Mucosa of descending colon (tissue), 3 donors: ENCODE measurements around the gene CLCNKA. TPM values are rescaled to one million over a fixed set of nuclear protein-coding genes. Genes with fewer than 3 reads are reported as not detected.
"Not testable (repeated sequence)": the region's sequence is repeated elsewhere in the genome, so short reads cannot be mapped to it uniquely, and the experiment has no call there.

Experiments
- ATAC-seq: fragments of 200-7000 bp; cut with Tn5 transposase; one replicate; pipeline ENCODE4 v1.9.1; 2020; ENCODE audit warnings: mild to moderate bottlenecking, moderate library complexity
- DNase-seq, 3 donors: peaks; one replicate each; pipeline ENCODE4 v3.0.0-alpha.2; 2020
- H3K36me3 ChIP-seq: fragments of 200-600 bp; one replicate; pipeline ENCODE4 v1.8.0; 2021; ENCODE audit warnings: low read depth, mild to moderate bottlenecking
- H3K4me1 ChIP-seq: fragments of 200-600 bp; one replicate; pipeline ENCODE4 v1.8.0; 2021; ENCODE audit warnings: low read depth, mild to moderate bottlenecking
- H3K4me3 ChIP-seq: fragments of 200-600 bp; one replicate; pipeline ENCODE4 v1.8.0; 2021; ENCODE audit warnings: mild to moderate bottlenecking
- H3K9me3 ChIP-seq: fragments of 200-600 bp; one replicate; pipeline ENCODE4 v1.8.0; 2021; ENCODE audit warnings: mild to moderate bottlenecking
- intact Hi-C, 2 donors: fragments of 100-400 bp; cut with DNase I in 1 of 2; cut with micrococcal nuclease in 1 of 2; formaldehyde crosslinking; loops; one replicate each; pipeline versions ENCODE4 v1.11.0 to v1.11.1; 2022; cut with DNase I, micrococcal nuclease
- total RNA-seq, 3 donors: library from RNA; stranded (reverse); fragmentation: NEBNext Ultra II Directional in 2 of 3; extraction: Animal tissue kit (Norgen Biotek cat#: 25700) in 2 of 3; gene quantifications; one replicate each; pipeline versions ENCODE4 v1.2.1 to v1.2.4, GENCODE V29; 2021 to 2023
- TF ChIP-seq, protein P1 (sequence below): fragments of 200-600 bp; IDR thresholded peaks from one replicate; pipeline ENCODE4 v1.8.0; 2022; ENCODE audit warnings: antibody characterized with exemption, mild to moderate bottlenecking
- donor health status: DM: no; HTN: no; CAD: no; lungs with moderate emphysema.
- donor health status: DM: no; HTN: no; CAD: no.
- donor health status: DM: no; HTN: yes; CAD: no.

Gene CLCNKA
- total RNA-seq, 3 donors from 2014 or later: 1.3 to 3.4 TPM; not detected in 1

DNA sequence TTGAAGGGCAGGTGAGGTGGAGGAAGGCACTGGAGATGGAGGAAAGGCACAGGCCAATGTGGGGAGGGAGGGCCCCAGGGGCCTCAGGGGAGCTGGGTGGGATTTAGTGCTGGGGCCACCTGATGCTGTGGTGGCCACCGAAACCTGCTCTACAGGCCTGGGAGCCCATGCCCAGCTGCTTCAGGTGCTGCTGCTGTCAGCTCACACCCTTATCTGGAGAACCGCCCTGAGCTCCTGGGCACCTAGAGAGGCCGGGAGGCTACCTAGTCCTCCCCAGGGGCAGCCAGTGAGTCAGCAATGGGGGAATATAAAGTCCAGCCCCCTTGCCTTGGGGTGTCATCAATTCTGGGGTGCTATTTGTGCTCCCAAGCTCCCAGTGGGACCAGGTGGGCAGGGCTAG is 39.4 kb downstream of the CLCNKA start:
- no peak for ATAC-seq
- Histone ChIP-seq H3K4me1 (no peaks in the 10 kb centered on the region), H3K9me3 (no peaks in the 10 kb centered on the region), H3K4me3 (no peak overlapping the region), H3K36me3 (no peaks in the 10 kb centered on the region)
- DNase-seq: no peak
- TF ChIP-seq, protein P1, sequence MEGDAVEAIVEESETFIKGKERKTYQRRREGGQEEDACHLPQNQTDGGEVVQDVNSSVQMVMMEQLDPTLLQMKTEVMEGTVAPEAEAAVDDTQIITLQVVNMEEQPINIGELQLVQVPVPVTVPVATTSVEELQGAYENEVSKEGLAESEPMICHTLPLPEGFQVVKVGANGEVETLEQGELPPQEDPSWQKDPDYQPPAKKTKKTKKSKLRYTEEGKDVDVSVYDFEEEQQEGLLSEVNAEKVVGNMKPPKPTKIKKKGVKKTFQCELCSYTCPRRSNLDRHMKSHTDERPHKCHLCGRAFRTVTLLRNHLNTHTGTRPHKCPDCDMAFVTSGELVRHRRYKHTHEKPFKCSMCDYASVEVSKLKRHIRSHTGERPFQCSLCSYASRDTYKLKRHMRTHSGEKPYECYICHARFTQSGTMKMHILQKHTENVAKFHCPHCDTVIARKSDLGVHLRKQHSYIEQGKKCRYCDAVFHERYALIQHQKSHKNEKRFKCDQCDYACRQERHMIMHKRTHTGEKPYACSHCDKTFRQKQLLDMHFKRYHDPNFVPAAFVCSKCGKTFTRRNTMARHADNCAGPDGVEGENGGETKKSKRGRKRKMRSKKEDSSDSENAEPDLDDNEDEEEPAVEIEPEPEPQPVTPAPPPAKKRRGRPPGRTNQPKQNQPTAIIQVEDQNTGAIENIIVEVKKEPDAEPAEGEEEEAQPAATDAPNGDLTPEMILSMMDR: no peak
- intact Hi-C loops: no loop called here

DNA sequence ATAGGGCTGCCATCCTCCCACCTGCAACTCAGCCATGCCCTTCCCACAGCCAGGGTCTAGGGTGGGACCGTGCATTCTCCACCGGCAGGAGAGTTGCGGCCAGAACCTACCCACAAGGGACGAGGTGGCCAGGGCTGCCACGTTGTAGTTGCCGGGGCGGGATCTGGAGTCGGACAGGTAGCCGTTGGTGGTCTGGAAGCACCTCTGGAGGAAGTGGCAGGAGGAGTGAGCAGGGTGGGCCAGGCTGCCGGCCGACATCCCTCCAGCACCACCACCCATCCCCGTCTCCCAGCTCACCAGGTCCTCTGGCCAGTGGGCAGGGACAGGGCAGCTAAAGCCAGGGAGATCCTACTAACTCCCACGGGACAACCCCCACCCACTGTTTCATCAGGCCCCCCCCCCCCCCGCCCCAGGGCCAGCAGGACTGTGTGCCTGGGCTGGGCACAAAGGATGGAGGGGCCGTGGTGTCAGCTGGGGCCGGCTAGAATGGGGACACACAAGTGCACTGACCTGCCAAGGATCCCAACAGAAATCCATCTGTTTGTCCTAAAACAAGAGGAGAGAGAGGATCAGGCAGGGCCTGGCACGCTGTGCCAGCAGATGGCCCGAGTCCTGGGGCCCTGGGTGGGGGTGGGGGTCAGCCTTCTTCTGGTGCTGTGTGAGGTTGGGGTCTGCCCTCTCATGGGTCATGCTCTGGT is 40.3 kb downstream of the CLCNKA start:
- intact Hi-C loops, H3K4me1 ChIP-seq, H3K4me3 ChIP-seq: not testable (repeated sequence)

DNA sequence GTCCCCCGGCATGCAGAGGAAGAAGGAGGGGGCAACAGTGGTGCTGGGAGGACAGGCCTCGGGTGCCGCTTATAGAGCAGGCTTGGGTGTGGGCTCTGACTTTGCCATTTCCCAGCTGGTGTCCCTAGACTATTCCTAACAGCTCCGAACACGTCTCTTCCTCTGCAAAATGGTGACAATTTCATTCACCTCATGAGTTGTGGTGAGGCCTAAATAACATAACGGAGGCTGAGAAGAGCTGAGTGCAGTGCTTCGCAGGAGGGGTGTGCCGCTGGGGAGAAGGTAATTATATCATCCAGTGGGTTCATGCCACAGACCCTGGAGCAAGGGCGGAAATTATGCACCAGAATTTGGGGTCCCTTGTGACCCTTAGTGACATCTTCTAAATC is 40.8 kb downstream of the CLCNKA start:
- intact Hi-C loops, DNase-seq, ATAC-seq, H3K4me3 ChIP-seq, H3K36me3 ChIP-seq, H3K4me1 ChIP-seq, H3K9me3 ChIP-seq: not testable (repeated sequence)

More for the DNA sequence above, 40.3 kb downstream of the CLCNKA start:
- ATAC-seq, H3K36me3 ChIP-seq, H3K9me3 ChIP-seq, DNase-seq: not testable (repeated sequence)

DNA sequence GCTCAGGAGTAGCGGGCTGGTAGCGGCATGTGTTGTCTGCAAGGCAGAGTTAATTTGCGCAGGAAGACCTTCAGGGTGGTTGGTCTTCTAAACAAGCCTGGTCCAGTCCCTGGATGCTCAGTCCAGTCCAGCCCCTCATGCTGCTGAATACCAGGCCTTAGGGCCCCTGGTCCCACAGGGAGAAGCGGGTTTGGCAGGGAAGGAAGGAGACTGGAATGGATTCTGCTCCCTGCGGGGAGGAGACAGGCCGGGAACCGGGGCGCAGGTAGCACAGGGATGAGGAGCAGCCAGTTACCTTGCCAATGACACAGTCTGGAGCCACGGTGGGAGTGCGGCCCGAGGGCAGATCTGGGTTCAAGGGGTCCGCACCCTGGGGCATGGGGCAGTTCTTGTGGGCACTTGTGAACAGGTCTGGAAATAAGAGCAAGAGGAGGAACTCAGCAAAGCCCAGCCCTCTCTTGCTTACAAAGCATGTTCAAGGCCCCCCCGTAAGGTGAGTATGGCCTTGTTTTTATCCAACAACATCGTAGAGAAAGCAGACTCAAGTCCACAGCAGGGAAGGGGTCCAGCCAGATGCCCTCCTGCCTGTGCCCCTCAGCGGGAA is 41.5 kb downstream of the CLCNKA start:
- ATAC-seq (no peak), DNase-seq (no peak)
- TF ChIP-seq, protein P1: no peak
- H3K4me1 ChIP-seq: no peaks in the 10 kb centered on the region
- no peak overlapping the region for H3K4me3 ChIP-seq
- intact Hi-C loops: no loop called here
- H3K36me3 ChIP-seq: no peaks in the 10 kb centered on the region
- no peaks in the 10 kb centered on the region for H3K9me3 ChIP-seq

DNA sequence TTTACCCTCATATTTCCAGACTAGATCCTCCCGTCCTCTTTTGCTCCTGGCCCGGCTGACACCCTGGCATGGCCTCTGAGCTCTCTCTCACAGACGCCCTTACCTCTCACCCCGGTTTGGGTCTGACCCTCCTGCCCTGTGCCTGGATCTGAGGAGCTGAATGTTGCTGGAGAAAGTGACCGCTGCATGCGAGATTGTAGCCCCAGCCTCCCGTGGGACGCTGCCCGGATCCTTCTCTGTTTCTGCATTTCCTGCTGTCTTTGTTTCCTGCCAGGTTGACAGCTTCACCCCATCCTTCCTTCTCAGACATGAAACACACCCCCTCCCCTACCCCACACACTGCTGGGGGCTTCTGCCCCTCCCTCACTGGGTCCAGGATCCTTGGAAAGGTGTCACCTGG is 42.1 kb downstream of the CLCNKA start:
- no peaks in the 10 kb centered on the region for H3K4me1 ChIP-seq
- DNase-seq: no peak
- TF ChIP-seq, protein P1: no peak

DNA sequence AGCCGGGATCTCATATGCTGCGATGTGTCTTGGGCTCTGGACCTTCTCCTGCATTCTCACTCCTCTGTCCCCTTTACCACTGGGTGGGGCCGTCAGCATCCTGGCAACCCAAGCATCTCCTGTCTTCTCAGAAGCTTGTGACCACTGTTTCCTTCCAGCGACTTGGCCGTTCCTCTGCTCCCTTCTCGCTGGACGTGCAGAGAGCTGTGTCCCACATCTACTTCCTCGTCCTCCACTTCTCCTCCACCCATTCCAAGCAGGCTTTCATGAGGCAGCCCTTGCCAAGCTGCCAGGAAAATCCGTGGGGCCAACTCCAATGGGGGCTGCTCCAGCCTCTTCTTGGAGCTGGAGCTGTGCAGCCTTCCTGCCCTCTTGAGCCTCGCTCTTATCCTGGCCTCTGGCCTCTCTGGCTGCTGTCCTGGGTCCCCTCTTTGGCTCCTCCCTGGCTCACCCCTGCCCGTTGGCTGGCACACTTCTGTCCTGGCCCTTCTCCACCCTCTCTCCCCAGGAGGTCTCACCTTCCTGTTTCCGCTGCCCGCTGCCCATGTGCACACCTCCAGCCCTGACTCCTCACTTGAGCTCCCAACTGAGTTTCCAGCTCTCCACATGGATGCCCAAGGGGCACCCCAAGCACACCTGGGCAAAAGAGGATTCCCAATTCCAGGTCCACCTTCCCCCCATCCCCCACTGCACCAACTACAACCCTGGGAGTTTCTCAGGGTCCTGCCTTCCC is 42.9 kb downstream of the CLCNKA start:
- no peaks in the 10 kb centered on the region for H3K36me3 ChIP-seq
- H3K4me1 ChIP-seq: no peaks in the 10 kb centered on the region
- DNase-seq (no peak), ATAC-seq (no peak)
- H3K4me3 ChIP-seq: no peak overlapping the region
- no peaks in the 10 kb centered on the region for H3K9me3 ChIP-seq
- intact Hi-C loops: no loop called here
- TF ChIP-seq, protein P1: no peak

More for the DNA sequence above, 42.1 kb downstream of the CLCNKA start:
- no peaks in the 10 kb centered on the region for H3K36me3 ChIP-seq
- ATAC-seq: no peak
- H3K4me3 ChIP-seq: no peak overlapping the region
- intact Hi-C loops: no loop called here
- H3K9me3 ChIP-seq: no peaks in the 10 kb centered on the region
